HG03175 (cell line): Measurements from ENCODE around the gene CGNL1.
A peak's percentile ranks its signal among the peaks of the same experiment; 100 is the strongest.

ENCODE experiments used
- ATAC-seq: cut with Tn5 transposase; IDR thresholded peaks from one replicate; pipeline ENCODE4 v1.9.1; 2021; ENCODE audit warnings: mild to moderate bottlenecking, moderate library complexity; ENCODE audit not compliant: unreplicated experiment

Gene CGNL1

GRCh38 chr15:57518779-57519405 lies 142.6 kb downstream of the CGNL1 start:
- no peak for ATAC-seq

DNA sequence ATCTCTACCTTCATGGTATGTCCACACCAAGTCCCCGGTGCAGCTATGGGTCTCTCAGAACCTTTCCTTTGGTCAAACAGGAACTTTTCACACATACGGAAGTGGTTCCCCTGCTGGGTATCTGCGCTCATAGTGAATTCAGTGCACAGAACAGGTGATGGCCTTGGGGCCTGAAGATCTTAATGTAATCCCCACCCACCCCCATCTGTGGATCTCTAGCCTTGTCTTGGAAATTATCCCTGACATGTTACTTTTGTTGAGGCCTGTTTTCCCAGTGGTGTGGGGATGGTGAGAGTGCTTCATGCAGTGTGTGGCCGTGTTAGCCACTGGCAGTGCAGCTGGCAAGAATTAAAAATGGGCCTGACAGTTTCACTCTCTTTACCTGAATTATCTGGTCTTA lies 143.5 kb downstream of the CGNL1 start:
- ATAC-seq: no peak

GRCh38 chr15:57521503-57521902 lies 145.2 kb downstream of the CGNL1 start:
- ATAC-seq: no peak

GRCh38 chr15:57522148-57522547 lies 145.8 kb downstream of the CGNL1 start:
- ATAC-seq: no peak

GRCh38 chr15:57525581-57525980 lies 149.3 kb downstream of the CGNL1 start:
- no peak for ATAC-seq

DNA sequence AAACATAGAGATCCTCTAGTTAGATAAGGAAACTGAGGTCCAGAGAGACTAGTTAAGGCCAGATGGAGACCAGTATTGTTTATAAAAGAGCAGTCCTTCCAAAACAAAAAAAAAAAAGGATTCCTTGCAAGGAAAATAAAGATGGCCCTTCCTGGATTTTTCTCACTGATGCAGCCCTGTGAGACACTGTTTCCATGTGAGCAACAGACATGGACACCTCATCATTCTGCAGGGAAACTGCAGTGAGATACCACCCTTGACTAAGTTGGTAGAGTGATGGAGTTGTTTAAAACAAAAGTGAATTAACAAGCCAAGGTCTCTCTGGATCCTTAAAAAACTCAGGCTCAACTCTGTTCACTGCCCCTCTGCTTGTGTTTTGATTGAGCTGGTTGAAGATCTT lies 149.8 kb downstream of the CGNL1 start:
- ATAC-seq: no peak

- no peak for ATAC-seq
These were observed 150.3 kb downstream of the CGNL1 start for GRCh38 chr15:57526615-57527014.

DNA sequence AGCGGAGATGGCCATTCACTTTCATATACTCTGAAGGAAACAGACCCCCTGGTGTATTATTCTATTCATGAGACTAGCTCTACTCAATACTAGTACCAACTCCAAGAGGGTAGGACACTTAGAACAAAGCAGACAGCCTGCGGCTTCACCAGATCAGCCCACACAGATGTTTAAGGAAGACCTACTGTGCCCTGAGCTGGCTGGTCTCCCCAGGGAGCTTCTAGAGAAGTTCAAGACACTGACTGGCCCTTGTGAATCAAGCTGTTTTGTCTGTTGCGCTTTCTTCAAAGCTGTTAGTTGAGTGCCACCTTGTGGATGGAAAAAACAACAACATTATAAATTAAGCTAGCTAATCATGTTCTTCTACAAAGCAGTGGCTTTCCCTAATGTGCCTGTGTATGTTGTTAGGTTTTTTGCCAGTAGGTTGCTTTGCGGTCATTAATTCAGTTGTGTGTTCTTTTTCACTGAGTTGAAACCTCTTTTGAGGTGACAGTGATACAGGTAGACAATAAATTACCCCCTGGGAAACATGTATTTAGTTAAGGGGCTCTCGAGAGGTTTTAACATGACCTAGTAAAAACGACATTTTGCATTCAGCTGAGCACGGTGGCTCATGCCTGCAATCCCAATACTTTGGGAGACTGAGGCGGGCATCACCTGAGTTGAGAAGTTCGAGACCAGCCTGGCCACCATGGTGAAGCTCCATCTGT lies 151.2 kb downstream of the CGNL1 start:
- ATAC-seq: peak; percentile 88

DNA sequence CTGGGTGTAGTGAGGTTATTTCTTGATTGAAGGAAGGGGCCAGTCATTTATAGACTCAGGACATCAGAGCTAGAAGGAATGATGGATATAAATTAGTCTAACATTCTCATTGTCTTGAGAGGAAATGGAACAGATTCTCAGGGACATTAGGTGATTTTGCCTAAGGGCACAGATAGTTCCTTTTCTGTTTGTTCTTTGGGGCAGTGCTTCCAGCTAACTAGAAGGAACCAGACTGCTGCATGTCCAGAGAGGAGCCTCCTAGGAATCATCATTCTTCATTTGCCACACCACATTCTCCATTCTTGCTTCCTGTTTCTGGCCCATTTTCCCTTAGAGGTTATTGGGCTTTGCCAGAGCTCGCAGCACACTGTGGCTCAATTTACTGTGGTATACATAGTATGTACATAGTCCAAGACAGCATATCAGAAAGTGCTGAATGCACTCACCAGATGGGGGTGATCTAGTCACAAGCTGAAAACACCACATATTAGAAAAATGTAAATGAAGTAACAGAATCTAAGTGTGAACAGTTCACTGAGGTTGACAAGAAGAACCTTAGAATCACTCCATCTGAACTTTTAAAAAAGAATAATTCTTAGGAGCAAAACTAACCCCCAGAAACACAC lies 152.7 kb downstream of the CGNL1 start:
- ATAC-seq: no peak

DNA sequence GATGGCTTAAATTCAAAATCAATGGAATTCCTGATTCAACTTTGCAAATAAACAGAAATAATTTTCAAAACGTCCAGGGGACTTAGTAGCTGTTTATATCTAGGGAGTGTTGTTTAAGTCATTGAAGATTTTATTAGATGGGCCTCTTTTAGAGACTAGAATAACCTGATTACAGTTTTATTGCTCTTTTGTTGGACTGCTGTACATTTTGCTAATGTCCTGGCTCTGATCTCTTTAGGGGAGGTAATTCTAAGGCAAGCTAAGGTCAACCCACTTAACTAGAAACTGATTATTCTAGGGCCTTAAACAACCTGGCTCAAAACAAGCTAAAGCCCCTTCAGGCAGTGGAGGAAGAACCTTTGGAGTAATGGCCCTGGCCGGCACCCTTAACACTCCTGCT lies 153.4 kb downstream of the CGNL1 start:
- no peak for ATAC-seq

GRCh38 chr15:57532731-57533447 lies 156.6 kb downstream of the CGNL1 start:
- no peak for ATAC-seq

GRCh38 chr15:57533448-57533799 lies 157.1 kb downstream of the CGNL1 start:
- ATAC-seq: no peak

GRCh38 chr15:57534281-57534680 lies 158.0 kb downstream of the CGNL1 start:
- ATAC-seq: no peak

DNA sequence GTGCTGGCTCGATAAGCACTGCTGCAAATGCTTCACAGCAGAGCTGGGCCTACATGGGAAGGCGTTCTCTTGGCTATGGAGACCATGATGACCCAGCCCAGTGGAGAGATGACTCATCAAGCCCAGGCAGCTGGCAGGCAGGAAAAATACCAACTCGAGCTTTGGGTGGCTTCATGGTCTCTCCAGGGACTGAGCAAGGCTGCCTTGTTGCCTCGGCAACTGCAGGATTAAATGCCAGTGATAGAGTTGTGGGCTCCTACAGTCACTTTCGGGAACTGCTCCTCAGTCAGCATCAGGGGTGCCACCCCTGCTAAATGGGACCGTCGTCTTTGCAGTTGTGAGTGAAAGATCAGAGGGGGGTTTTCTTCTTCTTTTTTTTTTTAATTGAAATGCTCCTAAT lies 160.8 kb downstream of the CGNL1 start:
- no peak for ATAC-seq

DNA sequence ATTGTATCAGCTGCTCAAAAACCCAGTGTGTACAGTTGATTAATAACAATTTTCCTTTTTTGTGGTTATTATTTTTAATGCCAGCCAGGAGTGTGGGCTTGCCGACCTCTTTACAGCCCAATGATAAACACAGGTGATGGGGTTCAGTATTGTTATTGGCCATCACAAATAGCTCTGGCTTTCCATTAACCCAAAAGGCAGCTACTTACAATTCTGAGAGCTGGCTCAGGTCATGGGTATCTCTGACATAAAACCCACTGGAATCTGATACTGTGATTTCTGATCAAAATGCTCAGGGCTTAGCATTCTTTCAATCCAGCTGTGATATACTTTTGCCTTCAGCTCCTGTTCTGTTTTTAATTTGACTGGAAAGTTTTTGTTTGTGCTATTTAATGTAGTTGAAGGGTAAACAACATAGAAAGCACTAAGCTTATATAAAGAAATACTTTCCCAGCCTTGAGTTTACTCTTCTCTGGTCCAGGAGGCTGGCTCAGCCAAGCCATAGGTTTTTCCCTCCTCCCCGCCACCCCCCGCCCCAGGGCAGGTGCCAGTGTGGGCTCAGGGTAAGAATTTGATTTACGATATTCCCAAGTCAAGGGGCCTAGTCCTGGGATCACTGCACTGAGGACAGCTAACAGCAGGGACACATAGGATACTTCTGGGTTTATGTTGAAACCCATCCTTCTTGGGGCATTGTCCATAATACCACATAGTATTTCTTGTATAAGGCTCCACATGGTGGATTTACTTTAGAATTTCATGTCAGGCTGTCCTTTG lies 161.4 kb downstream of the CGNL1 start:
- ATAC-seq: no peak

DNA sequence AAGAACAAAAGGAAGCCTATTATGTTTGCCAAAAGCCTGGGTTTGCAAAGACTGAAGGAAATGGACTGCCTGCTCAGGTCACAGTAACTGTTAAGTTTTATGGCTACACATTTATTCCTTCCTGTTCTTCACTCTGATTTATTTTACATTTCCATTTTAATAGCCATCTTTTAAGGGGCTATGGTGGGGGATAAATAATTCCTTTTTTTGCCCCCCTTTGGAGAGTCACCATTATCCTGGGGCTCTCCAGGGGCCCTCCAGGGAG lies 161.9 kb downstream of the CGNL1 start:
- ATAC-seq: no peak

DNA sequence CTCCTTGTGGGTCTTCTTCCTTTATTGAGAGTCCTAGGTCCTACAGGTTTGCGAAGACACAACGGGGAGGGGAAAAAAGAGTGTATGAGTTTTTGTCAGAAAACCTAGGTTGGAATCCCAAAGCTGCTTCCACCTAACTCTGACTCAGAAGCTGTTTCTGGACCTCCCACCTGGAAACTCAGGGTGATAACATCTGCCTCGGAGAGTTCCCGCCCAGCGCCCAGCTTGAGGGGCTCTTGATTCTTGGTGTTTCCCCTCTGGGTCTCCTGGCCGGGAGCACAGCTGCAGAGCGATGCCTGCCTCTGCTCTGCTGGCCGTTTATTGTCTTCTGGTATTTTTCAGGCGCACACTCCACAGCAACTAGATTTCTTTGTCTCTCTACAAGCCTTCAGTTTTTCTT lies 162.5 kb downstream of the CGNL1 start:
- no peak for ATAC-seq

- no peak for ATAC-seq
These were observed 163.9 kb downstream of the CGNL1 start for GRCh38 chr15:57540211-57540610.

DNA sequence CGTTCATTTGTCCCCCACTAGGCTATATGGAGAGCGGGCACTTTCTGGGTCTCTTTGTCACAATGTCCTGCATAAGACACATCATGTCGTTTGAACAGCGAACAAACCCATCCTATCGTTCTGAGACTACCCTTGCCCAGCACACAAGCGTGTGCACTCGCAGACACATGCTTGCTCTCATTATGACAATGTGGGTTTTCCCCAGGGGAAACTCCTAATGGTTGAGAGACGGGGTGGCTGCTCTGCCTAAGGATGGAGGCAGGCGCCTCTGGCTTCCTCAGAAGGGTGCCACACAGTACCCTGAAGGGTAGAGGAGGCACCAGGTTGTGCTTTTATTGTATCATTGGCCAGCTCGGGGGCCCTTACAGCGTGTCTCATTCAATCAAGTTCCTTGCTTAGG lies 164.4 kb downstream of the CGNL1 start:
- no peak for ATAC-seq

DNA sequence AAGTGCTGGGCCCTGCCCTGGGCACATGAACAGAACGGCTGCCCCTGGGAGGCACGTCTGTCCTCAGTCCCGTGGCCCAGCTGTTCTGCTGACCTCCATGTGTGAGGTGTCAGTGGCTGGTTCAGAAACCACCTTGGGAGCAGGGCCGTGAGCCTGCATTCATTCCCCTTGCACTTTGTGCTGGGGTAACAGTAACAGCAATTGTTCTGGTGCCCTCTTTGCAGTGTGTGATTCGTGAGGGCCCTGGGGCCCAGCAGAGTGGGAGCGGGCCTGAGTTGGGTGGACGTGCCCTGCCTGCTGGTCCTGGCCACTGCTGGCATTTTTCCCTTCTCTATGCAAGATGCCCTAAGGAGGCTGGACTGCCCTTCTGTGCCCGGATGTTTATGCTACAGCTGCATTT lies 165.0 kb downstream of the CGNL1 start:
- ATAC-seq: no peak

DNA sequence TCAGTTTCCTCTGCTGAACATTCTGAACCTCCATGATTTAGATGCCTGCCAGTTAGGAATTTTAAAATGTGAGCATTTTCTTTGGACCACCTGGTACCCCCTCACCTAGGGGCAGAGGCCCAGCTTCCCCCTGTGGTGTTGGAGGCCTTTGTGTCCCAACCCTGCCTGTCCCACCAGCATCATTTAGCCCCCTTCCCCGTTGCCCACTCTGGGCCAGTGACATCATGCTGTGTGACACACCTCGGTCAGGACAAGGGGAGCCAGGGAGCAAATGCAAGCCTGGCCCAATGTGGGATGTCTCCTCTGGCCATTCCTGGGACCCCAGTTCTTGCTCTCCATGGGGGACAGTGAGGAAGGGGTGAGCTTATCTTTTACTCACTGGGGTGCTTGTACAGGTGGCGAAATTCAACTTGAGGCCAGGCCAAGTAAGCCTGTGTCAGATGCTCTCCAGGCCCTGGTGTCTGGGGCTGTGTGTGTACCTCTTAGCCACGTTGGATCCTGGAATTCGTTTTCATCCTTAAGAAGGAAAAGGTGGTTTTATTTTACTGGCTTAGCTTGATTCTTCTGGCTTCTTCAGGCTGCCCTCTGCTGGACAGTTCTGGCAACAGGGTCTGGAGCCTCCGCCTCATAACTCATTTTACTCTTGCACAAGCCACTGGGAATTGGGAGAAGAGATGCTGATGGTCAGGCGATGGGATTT lies 165.7 kb downstream of the CGNL1 start:
- no peak for ATAC-seq
